HEK293 (cell line): ENCODE data around the gene WDR73.

Experiments
- GLIS1 ChIP-seq: fragments of 450-650 bp; formaldehyde crosslinking; IDR thresholded peaks from 2 replicates; pipeline ENCODE4 v1.5.1; 2016; ENCODE audit warnings: missing biosample characterization, missing genetic modification characterization
- KLF1 ChIP-seq: fragments of 450-650 bp; formaldehyde crosslinking; IDR thresholded peaks from 2 replicates; pipeline ENCODE4 v1.5.1; 2016; ENCODE audit warnings: missing biosample characterization, missing genetic modification characterization
- KLF16 ChIP-seq: fragments of 450-650 bp; formaldehyde crosslinking; IDR thresholded peaks from 2 replicates; pipeline ENCODE4 v1.5.1; 2017; ENCODE audit warnings: missing biosample characterization, missing genetic modification characterization
- SALL2 ChIP-seq: fragments of 450-650 bp; formaldehyde crosslinking; IDR thresholded peaks from 2 replicates; pipeline ENCODE4 v1.5.0; 2017; ENCODE audit warnings: missing biosample characterization, mild to moderate bottlenecking, missing genetic modification characterization, borderline replicate concordance
- SP2 ChIP-seq: fragments of 450-650 bp; formaldehyde crosslinking; IDR thresholded peaks from 2 replicates; pipeline ENCODE4 v1.5.1; 2016; ENCODE audit warnings: missing biosample characterization, missing genetic modification characterization
- SP3 ChIP-seq: fragments of 450-650 bp; formaldehyde crosslinking; IDR thresholded peaks from 2 replicates; pipeline ENCODE4 v1.5.1; 2016; ENCODE audit warnings: missing biosample characterization, missing genetic modification characterization
- YY2 ChIP-seq: fragments of 450-650 bp; formaldehyde crosslinking; IDR thresholded peaks from 2 replicates; pipeline ENCODE4 v1.5.1; 2016; ENCODE audit warnings: missing biosample characterization, missing genetic modification characterization
- ZBTB17 ChIP-seq: fragments of 450-650 bp; formaldehyde crosslinking; IDR thresholded peaks from 2 replicates; pipeline ENCODE4 v1.5.1; 2016; ENCODE audit warnings: missing biosample characterization, missing genetic modification characterization
- ZNF16 ChIP-seq: fragments of 450-650 bp; formaldehyde crosslinking; IDR thresholded peaks from 2 replicates; pipeline ENCODE4 v1.5.1; 2016; ENCODE audit warnings: low read depth, missing biosample characterization, missing genetic modification characterization
- ZNF202 ChIP-seq: fragments of 450-650 bp; formaldehyde crosslinking; IDR thresholded peaks from 2 replicates; pipeline ENCODE4 v1.5.1; 2016; ENCODE audit warnings: missing biosample characterization, missing genetic modification characterization, borderline replicate concordance
- ZNF211 ChIP-seq: fragments of 450-650 bp; formaldehyde crosslinking; IDR thresholded peaks from 2 replicates; pipeline ENCODE4 v1.5.1; 2016; ENCODE audit warnings: low read depth, missing biosample characterization, missing genetic modification characterization
- ZNF302 ChIP-seq: fragments of 450-650 bp; formaldehyde crosslinking; IDR thresholded peaks from 2 replicates; pipeline ENCODE4 v1.5.1; 2016; ENCODE audit warnings: missing biosample characterization, missing genetic modification characterization, low read depth
- ZNF366 ChIP-seq: fragments of 450-650 bp; formaldehyde crosslinking; conservative IDR thresholded peaks from 2 replicates; pipeline ENCODE4 v1.5.1; 2016; ENCODE audit warnings: missing biosample characterization, missing genetic modification characterization
- ZNF514 ChIP-seq: fragments of 450-650 bp; formaldehyde crosslinking; IDR thresholded peaks from 2 replicates; pipeline ENCODE4 v1.5.1; 2016; ENCODE audit warnings: missing biosample characterization, missing genetic modification characterization
- ZNF529 ChIP-seq: fragments of 450-650 bp; formaldehyde crosslinking; IDR thresholded peaks from 2 replicates; pipeline ENCODE4 v1.5.1; 2017; ENCODE audit warnings: missing genetic modification characterization, missing biosample characterization; ENCODE audit not compliant: insufficient replicate concordance
- ZNF544 ChIP-seq: fragments of 450-650 bp; formaldehyde crosslinking; IDR thresholded peaks from 2 replicates; pipeline ENCODE4 v1.5.0; 2017; ENCODE audit warnings: missing biosample characterization, missing genetic modification characterization
- ZNF600 ChIP-seq: fragments of 450-650 bp; formaldehyde crosslinking; IDR thresholded peaks from 2 replicates; pipeline ENCODE4 v1.5.1; 2016; ENCODE audit warnings: missing biosample characterization, missing genetic modification characterization
- ZNF629 ChIP-seq: fragments of 450-650 bp; formaldehyde crosslinking; IDR thresholded peaks from 2 replicates; pipeline ENCODE4 v1.5.1; 2017; ENCODE audit warnings: missing biosample characterization, missing genetic modification characterization
- ZNF658 ChIP-seq: fragments of 450-650 bp; formaldehyde crosslinking; IDR thresholded peaks from 2 replicates; pipeline ENCODE4; 2016; ENCODE audit warnings: missing biosample characterization, missing genetic modification characterization
- ZNF76 ChIP-seq: fragments of 450-650 bp; formaldehyde crosslinking; IDR thresholded peaks from 2 replicates; pipeline ENCODE4; 2016; ENCODE audit warnings: low read depth, missing biosample characterization, missing genetic modification characterization, borderline replicate concordance
- ZNF768 ChIP-seq: fragments of 450-650 bp; formaldehyde crosslinking; IDR thresholded peaks from 2 replicates; pipeline ENCODE4 v1.5.1; 2018; ENCODE audit warnings: missing biosample characterization, mild to moderate bottlenecking, missing genetic modification characterization
- ZXDB ChIP-seq: fragments of 450-650 bp; formaldehyde crosslinking; IDR thresholded peaks from 2 replicates; pipeline ENCODE4 v1.5.1; 2016; ENCODE audit warnings: missing biosample characterization, missing genetic modification characterization
- TF ChIP-seq, protein P1 (sequence below): fragments of 450-650 bp; formaldehyde crosslinking; IDR thresholded peaks from 2 replicates; pipeline ENCODE4 v1.5.1; 2016; ENCODE audit warnings: missing biosample characterization, missing genetic modification characterization
- TF ChIP-seq, protein P2 (sequence below): fragments of 450-650 bp; formaldehyde crosslinking; IDR thresholded peaks from 2 replicates; pipeline ENCODE4 v1.5.1; 2016; ENCODE audit warnings: missing biosample characterization, missing genetic modification characterization
- TF ChIP-seq, protein P3 (sequence below): fragments of 450-650 bp; formaldehyde crosslinking; IDR thresholded peaks from 2 replicates; pipeline ENCODE4 v1.5.1; 2016; ENCODE audit warnings: missing biosample characterization, missing genetic modification characterization
- TF ChIP-seq, protein P4 (sequence below): fragments of 450-650 bp; formaldehyde crosslinking; IDR thresholded peaks from 2 replicates; pipeline ENCODE4 v1.5.1; 2016; ENCODE audit warnings: missing biosample characterization, missing genetic modification characterization
- TF ChIP-seq, protein P5 (sequence below): IDR thresholded peaks from 2 replicates; pipeline ENCODE4 v1.6.1; 2011; ENCODE audit warnings: mild to moderate bottlenecking, low read depth, low read length, borderline replicate concordance
- TF ChIP-seq, protein P6 (sequence below): fragments of 450-650 bp; IDR thresholded peaks from 2 replicates; pipeline ENCODE4 v1.5.1; 2018; ENCODE audit warnings: missing biosample characterization, mild to moderate bottlenecking, missing genetic modification characterization
- TF ChIP-seq, protein P7 (sequence below): fragments of 450-650 bp; formaldehyde crosslinking; optimal IDR thresholded peaks from 2 replicates; pipeline ENCODE3; 2016; ENCODE audit warnings: missing biosample characterization, mild to moderate bottlenecking, missing genetic modification characterization

Gene WDR73

DNA sequence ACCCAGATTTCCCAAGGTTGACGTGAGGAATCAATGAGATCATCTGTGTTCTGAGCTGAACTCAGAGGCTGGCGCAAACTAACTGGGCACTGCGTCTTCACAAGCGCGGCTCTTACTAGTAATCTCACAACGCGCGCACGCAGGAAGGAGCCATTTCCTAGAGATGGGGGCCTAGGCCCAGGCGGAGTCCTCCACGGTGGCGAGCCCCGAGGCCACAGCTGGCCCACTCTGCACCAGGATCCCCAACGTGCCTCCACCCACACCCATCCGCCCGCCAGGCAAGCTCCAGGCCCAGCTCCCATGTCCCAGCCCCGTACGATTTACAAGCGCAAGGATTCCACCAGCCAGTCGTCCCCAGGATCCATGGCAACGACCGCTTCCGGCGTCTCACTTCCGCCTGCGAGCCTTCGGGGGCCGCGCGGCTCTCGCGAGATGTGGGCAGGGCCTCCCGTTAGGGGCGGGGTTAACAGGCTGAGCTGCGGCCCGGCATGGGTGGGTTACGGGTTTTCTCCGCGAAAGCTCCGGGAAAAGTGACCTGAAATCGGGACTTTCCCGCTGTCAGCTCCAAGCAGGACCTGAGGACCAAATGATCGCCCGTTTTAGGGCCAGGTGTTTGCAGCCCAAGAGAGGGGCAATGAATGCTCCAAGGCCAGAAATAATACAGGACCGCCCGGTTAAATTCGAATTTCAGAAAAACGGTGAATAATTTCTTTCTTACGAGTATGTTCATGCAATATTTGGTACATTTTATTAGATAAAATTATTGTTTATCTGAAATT, at the start of gene WDR73 (continued):
- TF ChIP-seq KLF16 (tag by site-specific recombination) (peak; percentile 89), ZNF366 (no peak), ZXDB (tag by site-specific recombination) (peak; percentile 82), ZNF202 (no peak), ZNF600 (tag by site-specific recombination) (no peak), ZBTB17 (tag by site-specific recombination) (peak; percentile 62), ZNF211 (tag by site-specific recombination) (no peak), ZNF76 (tag by site-specific recombination) (peak; percentile 85; the same call in 1 of the 2 replicates), ZNF514 (tag by site-specific recombination) (no peak), ZNF658 (tag by site-specific recombination) (no peak), KLF1 (tag by site-specific recombination) (peak; percentile 39; the same call in 1 of the 2 replicates), SALL2 (tag by site-specific recombination) (no peak), SP3 (tag by site-specific recombination) (peak; percentile 93), ZNF16 (tag by site-specific recombination) (no peak), ZNF768 (tag by site-specific recombination) (no peak), GLIS1 (tag by site-specific recombination) (peak; percentile 50; the same call in 1 of the 2 replicates), SP2 (peak; percentile 92), ZNF629 (tag by site-specific recombination) (peak; percentile 59), YY2 (tag by site-specific recombination) (peak; percentile 90), ZNF544 (tag by site-specific recombination) (no peak), ZNF529 (tag by site-specific recombination) (no peak), ZNF302 (no peak)
- TF ChIP-seq, protein P1, sequence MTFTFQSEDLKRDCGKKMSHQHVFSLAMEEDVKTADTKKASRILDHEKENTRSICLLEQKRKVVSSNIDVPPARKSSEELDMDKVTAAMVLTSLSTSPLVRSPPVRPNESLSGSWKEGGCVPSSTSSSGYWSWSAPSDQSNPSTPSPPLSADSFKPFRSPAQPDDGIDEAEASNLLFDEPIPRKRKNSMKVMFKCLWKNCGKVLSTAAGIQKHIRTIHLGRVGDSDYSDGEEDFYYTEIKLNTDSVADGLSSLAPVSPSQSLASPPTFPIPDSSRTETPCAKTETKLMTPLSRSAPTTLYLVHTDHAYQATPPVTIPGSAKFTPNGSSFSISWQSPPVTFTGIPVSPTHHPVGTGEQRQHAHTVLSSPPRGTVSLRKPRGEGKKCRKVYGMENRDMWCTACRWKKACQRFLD (tag by site-specific recombination), result no peak
- TF ChIP-seq, protein P2, sequence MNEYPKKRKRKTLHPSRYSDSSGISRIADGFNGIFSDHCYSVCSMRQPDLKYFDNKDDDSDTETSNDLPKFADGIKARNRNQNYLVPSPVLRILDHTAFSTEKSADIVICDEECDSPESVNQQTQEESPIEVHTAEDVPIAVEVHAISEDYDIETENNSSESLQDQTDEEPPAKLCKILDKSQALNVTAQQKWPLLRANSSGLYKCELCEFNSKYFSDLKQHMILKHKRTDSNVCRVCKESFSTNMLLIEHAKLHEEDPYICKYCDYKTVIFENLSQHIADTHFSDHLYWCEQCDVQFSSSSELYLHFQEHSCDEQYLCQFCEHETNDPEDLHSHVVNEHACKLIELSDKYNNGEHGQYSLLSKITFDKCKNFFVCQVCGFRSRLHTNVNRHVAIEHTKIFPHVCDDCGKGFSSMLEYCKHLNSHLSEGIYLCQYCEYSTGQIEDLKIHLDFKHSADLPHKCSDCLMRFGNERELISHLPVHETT (tag by site-specific recombination), result no peak
- TF ChIP-seq, protein P3, sequence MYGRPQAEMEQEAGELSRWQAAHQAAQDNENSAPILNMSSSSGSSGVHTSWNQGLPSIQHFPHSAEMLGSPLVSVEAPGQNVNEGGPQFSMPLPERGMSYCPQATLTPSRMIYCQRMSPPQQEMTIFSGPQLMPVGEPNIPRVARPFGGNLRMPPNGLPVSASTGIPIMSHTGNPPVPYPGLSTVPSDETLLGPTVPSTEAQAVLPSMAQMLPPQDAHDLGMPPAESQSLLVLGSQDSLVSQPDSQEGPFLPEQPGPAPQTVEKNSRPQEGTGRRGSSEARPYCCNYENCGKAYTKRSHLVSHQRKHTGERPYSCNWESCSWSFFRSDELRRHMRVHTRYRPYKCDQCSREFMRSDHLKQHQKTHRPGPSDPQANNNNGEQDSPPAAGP, result peak; percentile 57; the same call in 1 of the 2 replicates
- TF ChIP-seq, protein P4, sequence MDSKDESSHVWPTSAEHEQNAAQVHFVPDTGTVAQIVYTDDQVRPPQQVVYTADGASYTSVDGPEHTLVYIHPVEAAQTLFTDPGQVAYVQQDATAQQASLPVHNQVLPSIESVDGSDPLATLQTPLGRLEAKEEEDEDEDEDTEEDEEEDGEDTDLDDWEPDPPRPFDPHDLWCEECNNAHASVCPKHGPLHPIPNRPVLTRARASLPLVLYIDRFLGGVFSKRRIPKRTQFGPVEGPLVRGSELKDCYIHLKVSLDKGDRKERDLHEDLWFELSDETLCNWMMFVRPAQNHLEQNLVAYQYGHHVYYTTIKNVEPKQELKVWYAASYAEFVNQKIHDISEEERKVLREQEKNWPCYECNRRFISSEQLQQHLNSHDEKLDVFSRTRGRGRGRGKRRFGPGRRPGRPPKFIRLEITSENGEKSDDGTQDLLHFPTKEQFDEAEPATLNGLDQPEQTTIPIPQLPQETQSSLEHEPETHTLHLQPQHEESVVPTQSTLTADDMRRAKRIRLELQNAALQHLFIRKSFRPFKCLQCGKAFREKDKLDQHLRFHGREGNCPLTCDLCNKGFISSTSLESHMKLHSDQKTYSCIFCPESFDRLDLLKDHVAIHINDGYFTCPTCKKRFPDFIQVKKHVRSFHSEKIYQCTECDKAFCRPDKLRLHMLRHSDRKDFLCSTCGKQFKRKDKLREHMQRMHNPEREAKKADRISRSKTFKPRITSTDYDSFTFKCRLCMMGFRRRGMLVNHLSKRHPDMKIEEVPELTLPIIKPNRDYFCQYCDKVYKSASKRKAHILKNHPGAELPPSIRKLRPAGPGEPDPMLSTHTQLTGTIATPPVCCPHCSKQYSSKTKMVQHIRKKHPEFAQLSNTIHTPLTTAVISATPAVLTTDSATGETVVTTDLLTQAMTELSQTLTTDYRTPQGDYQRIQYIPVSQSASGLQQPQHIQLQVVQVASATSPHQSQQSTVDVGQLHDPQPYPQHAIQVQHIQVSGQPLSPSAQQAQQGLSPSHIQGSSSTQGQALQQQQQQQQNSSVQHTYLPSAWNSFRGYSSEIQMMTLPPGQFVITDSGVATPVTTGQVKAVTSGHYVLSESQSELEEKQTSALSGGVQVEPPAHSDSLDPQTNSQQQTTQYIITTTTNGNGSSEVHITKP (tag by site-specific recombination), result peak; percentile 99
- TF ChIP-seq, protein P5, sequence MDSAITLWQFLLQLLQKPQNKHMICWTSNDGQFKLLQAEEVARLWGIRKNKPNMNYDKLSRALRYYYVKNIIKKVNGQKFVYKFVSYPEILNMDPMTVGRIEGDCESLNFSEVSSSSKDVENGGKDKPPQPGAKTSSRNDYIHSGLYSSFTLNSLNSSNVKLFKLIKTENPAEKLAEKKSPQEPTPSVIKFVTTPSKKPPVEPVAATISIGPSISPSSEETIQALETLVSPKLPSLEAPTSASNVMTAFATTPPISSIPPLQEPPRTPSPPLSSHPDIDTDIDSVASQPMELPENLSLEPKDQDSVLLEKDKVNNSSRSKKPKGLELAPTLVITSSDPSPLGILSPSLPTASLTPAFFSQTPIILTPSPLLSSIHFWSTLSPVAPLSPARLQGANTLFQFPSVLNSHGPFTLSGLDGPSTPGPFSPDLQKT, result peak; percentile 27; the same call in 1 of the 2 replicates
- TF ChIP-seq, protein P6, sequence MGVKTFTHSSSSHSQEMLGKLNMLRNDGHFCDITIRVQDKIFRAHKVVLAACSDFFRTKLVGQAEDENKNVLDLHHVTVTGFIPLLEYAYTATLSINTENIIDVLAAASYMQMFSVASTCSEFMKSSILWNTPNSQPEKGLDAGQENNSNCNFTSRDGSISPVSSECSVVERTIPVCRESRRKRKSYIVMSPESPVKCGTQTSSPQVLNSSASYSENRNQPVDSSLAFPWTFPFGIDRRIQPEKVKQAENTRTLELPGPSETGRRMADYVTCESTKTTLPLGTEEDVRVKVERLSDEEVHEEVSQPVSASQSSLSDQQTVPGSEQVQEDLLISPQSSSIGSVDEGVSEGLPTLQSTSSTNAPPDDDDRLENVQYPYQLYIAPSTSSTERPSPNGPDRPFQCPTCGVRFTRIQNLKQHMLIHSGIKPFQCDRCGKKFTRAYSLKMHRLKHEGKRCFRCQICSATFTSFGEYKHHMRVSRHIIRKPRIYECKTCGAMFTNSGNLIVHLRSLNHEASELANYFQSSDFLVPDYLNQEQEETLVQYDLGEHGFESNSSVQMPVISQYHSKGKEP, result no peak
- TF ChIP-seq, protein P7, sequence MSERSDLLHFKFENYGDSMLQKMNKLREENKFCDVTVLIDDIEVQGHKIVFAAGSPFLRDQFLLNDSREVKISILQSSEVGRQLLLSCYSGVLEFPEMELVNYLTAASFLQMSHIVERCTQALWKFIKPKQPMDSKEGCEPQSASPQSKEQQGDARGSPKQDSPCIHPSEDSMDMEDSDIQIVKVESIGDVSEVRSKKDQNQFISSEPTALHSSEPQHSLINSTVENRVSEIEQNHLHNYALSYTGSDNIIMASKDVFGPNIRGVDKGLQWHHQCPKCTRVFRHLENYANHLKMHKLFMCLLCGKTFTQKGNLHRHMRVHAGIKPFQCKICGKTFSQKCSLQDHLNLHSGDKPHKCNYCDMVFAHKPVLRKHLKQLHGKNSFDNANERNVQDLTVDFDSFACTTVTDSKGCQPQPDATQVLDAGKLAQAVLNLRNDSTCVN (tag by site-specific recombination), result peak; percentile 86
